Stimulated activated CD4-positive, alpha-beta T cell treated with anti-CD3 and anti-CD28 coated beads, Interleukin-4, amount 100 ng/mL, for 4 hours (primary cell): ENCODE data around the gene ADGRB3.
"Not testable (repeated sequence)": the region's sequence is repeated elsewhere in the genome, so short reads cannot be mapped to it uniquely, and the experiment has no call there.

ENCODE experiments used
- DNase-seq, 2 experiments: peaks; one replicate each; pipeline ENCODE4 v3.0.0-alpha.2; 2020

ADGRB3 gene

GRCh38 chr6:69284176-69284730 lies 649.2 kb downstream of the ADGRB3 start:
- no peak for DNase-seq

GRCh38 chr6:69285054-69285453 lies 650.0 kb downstream of the ADGRB3 start:
- no peak for DNase-seq

GRCh38 chr6:69286331-69286730 lies 651.2 kb downstream of the ADGRB3 start:
- no peak for DNase-seq

- not testable (repeated sequence) for DNase-seq
These were observed 653.1 kb downstream of the ADGRB3 start for GRCh38 chr6:69288198-69288597.

- no peak for DNase-seq
These were observed 654.8 kb downstream of the ADGRB3 start for GRCh38 chr6:69289689-69290495.

- no peak for DNase-seq
These were observed 658.4 kb downstream of the ADGRB3 start for GRCh38 chr6:69293471-69293870.

GRCh38 chr6:69294407-69294806 lies 659.3 kb downstream of the ADGRB3 start:
- DNase-seq: no peak

GRCh38 chr6:69294862-69295261 lies 659.8 kb downstream of the ADGRB3 start:
- DNase-seq: no peak

- no peak for DNase-seq
These were observed 668.3 kb downstream of the ADGRB3 start for GRCh38 chr6:69303382-69303781.

GRCh38 chr6:69305456-69305855 lies 670.4 kb downstream of the ADGRB3 start:
- DNase-seq: no peak

- no peak for DNase-seq
These were observed 673.5 kb downstream of the ADGRB3 start for GRCh38 chr6:69308584-69308983.

- no peak for DNase-seq
These were observed 676.8 kb downstream of the ADGRB3 start for GRCh38 chr6:69311888-69312287.

- DNase-seq: no peak
These were observed 678.9 kb downstream of the ADGRB3 start for GRCh38 chr6:69314001-69314400.

- no peak for DNase-seq
These were observed 679.4 kb downstream of the ADGRB3 start for GRCh38 chr6:69314531-69314930.

GRCh38 chr6:69331886-69332285 lies 696.8 kb downstream of the ADGRB3 start:
- no peak for DNase-seq

- DNase-seq: no peak
These were observed 702.2 kb downstream of the ADGRB3 start for GRCh38 chr6:69337311-69337710.

- DNase-seq: no peak
These were observed 703.5 kb downstream of the ADGRB3 start for GRCh38 chr6:69338431-69339162.

- DNase-seq: no peak
These were observed 704.1 kb downstream of the ADGRB3 start for GRCh38 chr6:69339163-69339550.

GRCh38 chr6:69340196-69340595 lies 705.1 kb downstream of the ADGRB3 start:
- DNase-seq: no peak

- no peak for DNase-seq
These were observed 708.8 kb downstream of the ADGRB3 start for GRCh38 chr6:69343851-69344250.

- DNase-seq: no peak
These were observed 714.7 kb downstream of the ADGRB3 start for GRCh38 chr6:69349771-69350170.

GRCh38 chr6:69362209-69362608 lies 727.1 kb downstream of the ADGRB3 start:
- DNase-seq: no peak

GRCh38 chr6:69366831-69367230 lies 731.7 kb downstream of the ADGRB3 start:
- DNase-seq: no peak

- no peak for DNase-seq
These were observed 733.5 kb downstream of the ADGRB3 start for GRCh38 chr6:69368613-69369012.
